Neural cell (in vitro differentiated cells): ENCODE results near the gene PCDHGB6. TPM values are rescaled to one million over a fixed set of nuclear protein-coding genes. Genes with fewer than 3 reads are reported as not detected.

ENCODE experiments used
- H2AFZ ChIP-seq: fragments of 200-600, 300-800 bp; sonication (generic), shearing (Covaris generic); 2 replicates; pipeline ENCODE4 v1.6.0; 2014; ENCODE audit warnings: low read depth, mild to moderate bottlenecking, antibody characterized with exemption, low read length, moderate library complexity
- H3F3A ChIP-seq: fragments of 200-600 bp; shearing (Covaris generic); 2 replicates; pipeline ENCODE4 v1.6.1; 2016; ENCODE audit warnings: mild to moderate bottlenecking, moderate library complexity, mixed read lengths, antibody characterized with exemption, low read length; ENCODE audit not compliant: insufficient read depth, poor library complexity, severe bottlenecking
- H3K27ac ChIP-seq: fragments of 200-600, 300-800 bp; sonication (generic), shearing (Covaris generic); 2 replicates; pipeline ENCODE4 v1.5.1; 2014; ENCODE audit warnings: mild to moderate bottlenecking, low read length, moderate library complexity
- H3K27me3 ChIP-seq: fragments of 300-800, 200-600 bp; sonication (generic), shearing (Covaris generic); 2 replicates; pipeline ENCODE4 v1.6.0; 2014; ENCODE audit warnings: mild to moderate bottlenecking, low read depth, low read length, moderate library complexity; ENCODE audit not compliant: insufficient read depth
- H3K36me3 ChIP-seq: fragments of 300-800, 200-600 bp; sonication (generic), shearing (Covaris generic); 2 replicates; pipeline ENCODE4 v1.5.1; 2014; ENCODE audit warnings: mild to moderate bottlenecking, antibody characterized with exemption, low read length, moderate library complexity; ENCODE audit not compliant: insufficient read depth
- H3K4me2 ChIP-seq: fragments of 300-800, 200-600 bp; sonication (generic), shearing (Covaris generic); 2 replicates; pipeline ENCODE4 v1.6.0; 2014; ENCODE audit warnings: mild to moderate bottlenecking, low read length
- H3K4me3 ChIP-seq: fragments of 300-800, 200-600 bp; sonication (generic), shearing (Covaris generic); 2 replicates; pipeline ENCODE4 v1.5.1; 2014; ENCODE audit warnings: mild to moderate bottlenecking, low read length, moderate library complexity
- H3K79me2 ChIP-seq: fragments of 200-600 bp; shearing (Covaris generic); replicated peaks from 2 replicates; pipeline ENCODE4 v1.6.0; 2014; ENCODE audit warnings: mild to moderate bottlenecking, low read length, moderate library complexity; ENCODE audit not compliant: insufficient read depth
- H3K9ac ChIP-seq: fragments of 300-800, 200-600 bp; sonication (generic), shearing (Covaris generic); 2 replicates; pipeline ENCODE4 v1.6.1; 2016; ENCODE audit warnings: mild to moderate bottlenecking, low read length, mixed read lengths
- H3K9me2 ChIP-seq: fragments of 200-600 bp; shearing (Covaris generic); 2 replicates; pipeline ENCODE4 v1.6.1; 2016; ENCODE audit warnings: mild to moderate bottlenecking, low read length, mixed read lengths; ENCODE audit not compliant: insufficient read depth
- H3K9me3 ChIP-seq: fragments of 200-600, 300-800 bp; sonication (generic), shearing (Covaris generic); 2 replicates; pipeline ENCODE4 v1.6.1; 2016; ENCODE audit warnings: mild to moderate bottlenecking, mixed run types, low read length, moderate library complexity, mixed read lengths
- H4K20me1 ChIP-seq: fragments of 200-600 bp; shearing (Covaris generic); 2 replicates; pipeline ENCODE4 v1.6.1; 2016; ENCODE audit warnings: mild to moderate bottlenecking, mixed run types; ENCODE audit not compliant: insufficient read depth
- CTCF ChIP-seq: fragments of 450-650 bp; IDR thresholded peaks from 2 replicates; pipeline ENCODE4 v1.5.1; 2014; ENCODE audit warnings: antibody characterized with exemption, mild to moderate bottlenecking, moderate library complexity; ENCODE audit not compliant: poor library complexity, severe bottlenecking
- EP300 ChIP-seq: fragments of 450-650 bp; conservative IDR thresholded peaks from 2 replicates; pipeline ENCODE4 v1.6.1; 2014; ENCODE audit warnings: antibody characterized with exemption, mild to moderate bottlenecking, moderate library complexity; ENCODE audit not compliant: poor library complexity, severe bottlenecking
- EZH2 ChIP-seq: fragments of 200-600, 300-800 bp; shearing (Covaris generic), sonication (generic); IDR thresholded peaks from 2 replicates; pipeline ENCODE4 v1.6.1; 2014; ENCODE audit warnings: antibody characterized with exemption, low read length, borderline replicate concordance, mild to moderate bottlenecking; ENCODE audit not compliant: insufficient read depth, poor library complexity, severe bottlenecking
- MXI1 ChIP-seq: fragments of 450-650 bp; conservative IDR thresholded peaks from 2 replicates; pipeline ENCODE4 v1.6.1; 2014; ENCODE audit warnings: antibody characterized with exemption, mild to moderate bottlenecking; ENCODE audit not compliant: poor library complexity, severe bottlenecking
- POLR2AphosphoS5 ChIP-seq: IDR thresholded peaks from 2 replicates; pipeline ENCODE4 v1.6.1; 2012
- RAD21 ChIP-seq: fragments of 450-650 bp; conservative IDR thresholded peaks from 2 replicates; pipeline ENCODE4 v1.6.1; 2014; ENCODE audit warnings: antibody characterized with exemption, mild to moderate bottlenecking, moderate library complexity
- REST ChIP-seq: IDR thresholded peaks from 2 replicates; pipeline ENCODE4 v1.6.1; 2012; ENCODE audit warnings: borderline replicate concordance
- SMC3 ChIP-seq: fragments of 450-650 bp; conservative IDR thresholded peaks from 2 replicates; pipeline ENCODE4 v1.6.1; 2014; ENCODE audit warnings: antibody characterized with exemption, mild to moderate bottlenecking, moderate library complexity; ENCODE audit not compliant: poor library complexity
- TAF1 ChIP-seq: IDR thresholded peaks from 2 replicates; pipeline ENCODE4 v1.6.1; 2012; ENCODE audit warnings: low read depth
- polyA plus RNA-seq: library from polyadenylated mRNA; depleted of rRNA; stranded (reverse); fragments of >200 nt; gene quantifications from 2 replicates; pipeline ENCODE4 v1.2.3, GENCODE V29; 2014

The PCDHGB6 gene
- polyA plus RNA-seq, 1 donor from 2014 or later = 29.2 TPM

GRCh38 chr5:141363952-141364660 is 43.7 kb upstream of the PCDHGB6 start, which contains the start of gene PCDHGA5:
Gene PCDHGA5 (plus strand): TSS chr5:141364162. CDS start chr5:141364331, 169 bp downstream.
- H3K36me3 ChIP-seq = no peaks in the 10 kb centered on the region
- H2AFZ ChIP-seq = no peak within 1 kb of the TSS
- peaks cover 38% of the 10 kb centered on the region for H3K9me3 ChIP-seq

More at GRCh38 chr5:141363952-141364660, 43.7 kb upstream of the PCDHGB6 start, which contains the start of gene PCDHGA5:
- Histone ChIP-seq H3K4me3 (no peak within 1 kb of the TSS), H4K20me1 (no peaks in the 10 kb centered on the region), H3K9me2 (no peaks in the 10 kb centered on the region), H3K4me2 (no peak within 1 kb of the TSS), H3K79me2 (no peaks in the 10 kb centered on the region), H3K9ac (no peak within 1 kb of the TSS), H3K27ac (no peak within 1 kb of the TSS), H3F3A (no peaks in the 10 kb centered on the region), H3K27me3 (no peaks in the 10 kb centered on the region)
- no peak for TF ChIP-seq EP300
- no peak for TF ChIP-seq EZH2
- TF ChIP-seq POLR2AphosphoS5 = no peak
- TF ChIP-seq RAD21 = no peak
- no peak for TF ChIP-seq SMC3
- TF ChIP-seq TAF1 = no peak
- no peak for TF ChIP-seq MXI1
- no peak for TF ChIP-seq REST
- TF ChIP-seq CTCF = no peak
